HG03520 (cell line): ENCODE measurements around the gene BAG1.
A peak's percentile ranks its signal among the peaks of the same experiment; 100 is the strongest.

Experiments used
- ATAC-seq: cut with Tn5 transposase; IDR thresholded peaks from one replicate; pipeline ENCODE4 v1.9.1; 2021; ENCODE audit warnings: mild to moderate bottlenecking, moderate library complexity; ENCODE audit not compliant: unreplicated experiment

Gene BAG1

DNA sequence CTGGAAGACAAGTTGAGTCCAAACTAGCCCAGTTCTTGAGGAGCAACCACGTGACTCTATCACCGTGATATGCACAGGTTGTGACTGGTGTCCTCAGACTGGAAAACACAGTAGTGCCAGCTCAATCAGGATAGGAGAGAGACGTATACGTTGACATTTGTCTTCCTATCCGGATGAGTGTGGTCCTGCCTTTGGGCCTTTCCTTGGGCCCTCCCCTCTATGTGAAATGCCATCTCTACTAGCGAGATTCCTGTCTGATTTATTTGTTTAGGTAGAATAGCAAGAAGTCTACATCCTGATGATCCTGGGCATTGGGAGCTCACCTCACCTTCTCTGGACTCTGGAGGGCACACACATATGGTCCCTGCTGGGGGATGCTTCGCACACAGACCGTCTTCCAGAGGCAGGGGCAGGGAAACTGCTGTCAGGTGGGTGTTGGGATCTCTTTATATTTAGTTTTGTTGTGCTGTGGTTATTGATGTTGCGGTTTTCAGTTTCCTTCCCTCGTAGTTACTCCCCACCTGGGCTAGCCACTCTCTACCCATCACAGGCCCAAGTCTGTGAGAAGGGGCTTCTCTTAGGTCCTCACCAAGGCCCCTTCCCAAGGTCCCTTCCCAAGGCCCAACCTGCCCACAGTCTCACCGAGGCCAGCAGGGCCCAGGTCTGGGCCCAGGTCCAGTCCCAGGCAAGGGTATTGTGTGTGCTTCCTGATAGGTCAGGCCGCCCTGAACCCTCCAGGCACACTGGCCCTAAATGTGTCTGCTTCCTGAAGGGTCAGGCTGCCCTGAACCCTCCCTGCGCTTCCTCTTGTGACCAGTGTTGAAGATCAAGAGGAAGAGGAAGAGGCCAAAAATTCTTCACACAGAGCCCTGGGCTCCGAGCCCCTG lies 43.6 kb downstream of the BAG1 start:
- no peak for ATAC-seq

DNA sequence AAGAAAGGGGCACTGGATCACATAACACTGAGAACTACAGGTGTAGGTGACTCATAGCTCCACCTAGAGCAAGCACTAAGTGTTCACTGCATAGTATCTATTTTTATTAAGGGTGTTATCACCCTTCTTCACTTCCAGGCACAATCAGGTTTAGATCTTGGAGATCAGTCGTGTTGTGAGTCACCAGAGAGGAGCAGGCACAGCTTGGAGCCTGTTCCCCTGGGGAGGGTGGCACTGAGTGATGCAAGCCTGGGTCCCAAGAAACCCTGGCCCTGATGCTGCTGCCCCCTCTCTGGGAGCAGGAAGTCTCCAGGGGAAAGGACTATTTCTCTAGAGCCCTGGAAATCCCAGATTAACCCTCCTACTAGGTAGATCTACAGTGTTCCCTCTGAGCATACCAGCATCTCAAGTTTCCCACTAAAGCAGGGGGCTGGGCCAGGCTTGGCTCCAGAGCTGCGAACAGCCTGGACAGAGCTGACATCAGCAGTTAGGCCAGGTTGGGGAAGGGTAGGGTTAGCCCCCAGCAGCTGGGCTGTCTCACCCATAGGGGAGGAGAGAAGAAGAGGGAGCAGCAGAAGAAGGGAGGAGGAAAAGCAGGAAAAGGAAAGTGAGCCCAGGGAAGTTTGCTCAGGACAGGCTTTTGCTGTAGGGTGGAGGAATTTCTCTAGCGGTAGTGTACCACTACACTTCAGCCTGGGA lies 52.7 kb downstream of the BAG1 start:
- ATAC-seq = no peak

DNA sequence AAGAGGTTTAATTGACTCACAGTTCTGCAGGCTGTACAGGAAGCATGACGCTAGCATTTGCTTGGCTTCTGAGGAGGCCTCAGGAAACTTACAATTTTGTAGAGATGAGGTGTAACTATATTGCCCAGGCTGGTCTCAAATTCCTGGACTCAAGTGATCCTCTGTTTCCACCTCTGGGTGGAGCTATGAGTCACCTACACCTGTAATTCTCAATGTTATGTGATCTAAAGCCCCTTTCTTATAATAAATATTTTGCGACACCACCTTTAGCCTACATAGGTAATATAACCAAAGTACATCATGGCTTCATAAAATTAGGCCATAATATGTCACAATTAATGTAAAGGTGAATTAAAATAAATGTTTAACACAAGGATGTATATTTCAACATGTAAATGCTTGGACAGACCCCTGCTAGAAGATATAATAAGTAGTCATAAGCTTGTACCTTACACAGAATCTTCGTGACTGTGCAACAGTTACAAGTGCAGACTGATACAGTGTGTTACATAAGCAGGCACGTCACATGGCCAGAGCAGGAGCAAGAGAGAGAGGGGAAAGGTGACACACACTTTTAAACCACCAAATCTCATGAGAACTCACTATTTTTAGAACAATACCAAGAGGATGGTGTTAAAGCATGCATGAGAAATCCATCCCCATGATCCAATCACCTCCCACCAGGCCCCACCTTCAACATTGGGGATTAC lies 54.3 kb downstream of the BAG1 start:
- no peak for ATAC-seq

DNA sequence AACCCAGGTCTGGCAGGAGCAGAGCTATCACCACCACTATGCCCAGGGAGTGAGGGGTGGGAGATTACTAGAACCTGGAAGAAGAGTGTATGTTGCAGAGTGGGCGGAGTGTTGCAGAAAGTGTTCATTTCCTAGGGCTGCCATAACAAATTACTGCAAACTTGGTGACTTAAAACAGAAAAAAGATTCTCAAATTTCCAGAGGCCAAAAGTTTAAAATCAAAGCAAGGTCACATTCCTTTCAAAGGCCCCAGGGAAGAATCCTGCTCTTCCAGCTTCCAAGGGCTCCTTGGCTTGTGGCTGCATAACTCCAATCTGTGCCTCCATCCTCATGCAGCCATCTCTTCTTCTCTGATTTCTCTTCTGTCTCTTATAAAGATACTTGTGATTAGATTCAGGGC lies 55.1 kb downstream of the BAG1 start:
- ATAC-seq = no peak

DNA sequence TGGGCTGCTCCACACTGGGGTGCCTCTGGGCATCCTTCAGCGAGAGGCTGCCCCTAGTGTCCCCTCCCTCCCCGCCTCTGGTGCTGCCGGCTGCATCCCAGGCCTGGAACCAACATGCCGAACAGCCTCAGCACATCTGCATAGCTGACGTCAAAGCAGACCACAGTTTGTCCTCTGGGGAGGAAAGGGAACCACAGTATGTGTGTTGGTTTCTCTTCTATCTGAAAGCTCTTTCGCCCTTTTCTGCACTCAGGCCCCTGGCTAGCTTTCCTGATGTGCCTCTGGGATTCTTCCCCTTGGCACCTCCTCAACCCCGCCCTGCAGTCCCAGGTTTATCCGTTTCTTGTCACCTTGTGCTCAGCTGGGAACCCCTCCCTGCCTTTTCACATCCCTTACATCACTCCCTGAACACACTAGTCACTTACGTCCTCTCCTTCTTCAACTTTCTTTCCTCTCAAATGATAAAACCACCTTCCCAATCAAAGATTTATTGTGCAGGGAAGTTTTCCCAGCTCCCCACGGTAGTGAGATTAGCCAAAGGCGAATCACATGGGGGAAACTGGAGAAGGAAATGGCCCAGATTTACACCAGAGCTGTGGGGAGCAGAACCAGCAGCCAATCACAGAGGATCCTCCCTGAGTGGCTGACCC lies 61.8 kb downstream of the BAG1 start:
- ATAC-seq = peak; percentile 100
